ENCODE measurements around the gene GRIK1.

Gene GRIK1

GRCh38 chr21:29730281-29730680 is 209.5 kb downstream of the GRIK1 start:
- Histone ChIP-seq H3K27ac (ENCODE audit: poor library complexity, severe bottlenecking) (no peak overlapping the region), H3K36me3 (ENCODE audit: low read depth) (no peaks in the 10 kb centered on the region), H3K4me1 (ENCODE audit: insufficient read depth, poor library complexity, severe bottlenecking) (no peaks in the 10 kb centered on the region), H3K9me3 (ENCODE audit: severe bottlenecking) (no peaks in the 10 kb centered on the region), H3K27me3 (ENCODE audit: insufficient read depth, poor library complexity, severe bottlenecking) (no peaks in the 10 kb centered on the region), H3K4me3 (ENCODE audit: severe bottlenecking) (no peak overlapping the region)
- ATAC-seq (ENCODE audit: low read depth) = no peak
- DNase-seq (ENCODE audit: low spot score) = no peak
- TF ChIP-seq CTCF (IDR thresholded peaks at IDR 0.05; ENCODE audit: poor library complexity, severe bottlenecking) = no peak

GRCh38 chr21:29726044-29726443 is 213.8 kb downstream of the GRIK1 start:
- Histone ChIP-seq H3K9me3 (ENCODE audit: severe bottlenecking) (no peaks in the 10 kb centered on the region), H3K27ac (ENCODE audit: poor library complexity, severe bottlenecking) (no peak overlapping the region), H3K36me3 (ENCODE audit: low read depth) (no peaks in the 10 kb centered on the region), H3K4me1 (ENCODE audit: insufficient read depth, poor library complexity, severe bottlenecking) (no peaks in the 10 kb centered on the region), H3K27me3 (ENCODE audit: insufficient read depth, poor library complexity, severe bottlenecking) (no peaks in the 10 kb centered on the region), H3K4me3 (ENCODE audit: severe bottlenecking) (no peak overlapping the region)
- DNase-seq (ENCODE audit: low spot score) = no peak
- no peak for ATAC-seq (ENCODE audit: low read depth)
- TF ChIP-seq CTCF (IDR thresholded peaks at IDR 0.05; ENCODE audit: poor library complexity, severe bottlenecking) = no peak

GRCh38 chr21:29725025-29725736 is 214.6 kb downstream of the GRIK1 start:
- TF ChIP-seq CTCF (IDR thresholded peaks at IDR 0.05; ENCODE audit: poor library complexity, severe bottlenecking) = no peak
- no peaks in the 10 kb centered on the region for H3K36me3 ChIP-seq (ENCODE audit: low read depth)
- DNase-seq (ENCODE audit: low spot score) = no peak
- H3K4me3 ChIP-seq (ENCODE audit: severe bottlenecking) = no peak overlapping the region
- no peak for ATAC-seq (ENCODE audit: low read depth)
- no peaks in the 10 kb centered on the region for H3K27me3 ChIP-seq (ENCODE audit: insufficient read depth, poor library complexity, severe bottlenecking)
- H3K9me3 ChIP-seq (ENCODE audit: severe bottlenecking) = no peaks in the 10 kb centered on the region
- H3K27ac ChIP-seq (ENCODE audit: poor library complexity, severe bottlenecking) = no peak overlapping the region
- H3K4me1 ChIP-seq (ENCODE audit: insufficient read depth, poor library complexity, severe bottlenecking) = no peaks in the 10 kb centered on the region

- peaks cover 3% of the 10 kb centered on the region for H3K4me1 ChIP-seq (ENCODE audit: insufficient read depth, poor library complexity, severe bottlenecking)
- DNase-seq (ENCODE audit: low spot score) (no peak), ATAC-seq (ENCODE audit: low read depth) (no peak)
- H3K27ac ChIP-seq (ENCODE audit: poor library complexity, severe bottlenecking) = no peak overlapping the region
- no peak for TF ChIP-seq CTCF (IDR thresholded peaks at IDR 0.05; ENCODE audit: poor library complexity, severe bottlenecking)
- no peaks in the 10 kb centered on the region for H3K27me3 ChIP-seq (ENCODE audit: insufficient read depth, poor library complexity, severe bottlenecking)
- no peak overlapping the region for H3K4me3 ChIP-seq (ENCODE audit: severe bottlenecking)
- no peaks in the 10 kb centered on the region for H3K36me3 ChIP-seq (ENCODE audit: low read depth)
- H3K9me3 ChIP-seq (ENCODE audit: severe bottlenecking) = no peaks in the 10 kb centered on the region
Measured at GRCh38 chr21:29721964-29722363, 217.8 kb downstream of the GRIK1 start.

- H3K4me1 ChIP-seq (ENCODE audit: insufficient read depth, poor library complexity, severe bottlenecking) = peaks cover 3% of the 10 kb centered on the region
- DNase-seq (ENCODE audit: low spot score) (no peak), ATAC-seq (ENCODE audit: low read depth) (no peak)
- no peak overlapping the region for H3K4me3 ChIP-seq (ENCODE audit: severe bottlenecking)
- H3K27ac ChIP-seq (ENCODE audit: poor library complexity, severe bottlenecking) = no peak overlapping the region
- no peaks in the 10 kb centered on the region for H3K27me3 ChIP-seq (ENCODE audit: insufficient read depth, poor library complexity, severe bottlenecking)
- no peaks in the 10 kb centered on the region for H3K9me3 ChIP-seq (ENCODE audit: severe bottlenecking)
- no peaks in the 10 kb centered on the region for H3K36me3 ChIP-seq (ENCODE audit: low read depth)
- TF ChIP-seq CTCF (IDR thresholded peaks at IDR 0.05; ENCODE audit: poor library complexity, severe bottlenecking) = no peak
Measured at GRCh38 chr21:29721221-29721620, 218.6 kb downstream of the GRIK1 start.
